ENCODE data around the gene BTG2.

The BTG2 gene

GRCh38 chr1:203289281-203289981 is 15.9 kb upstream of the BTG2 start:
- no peak for DNase-seq (ENCODE audit: extremely low read depth, low read depth)
- TF ChIP-seq, protein P1, sequence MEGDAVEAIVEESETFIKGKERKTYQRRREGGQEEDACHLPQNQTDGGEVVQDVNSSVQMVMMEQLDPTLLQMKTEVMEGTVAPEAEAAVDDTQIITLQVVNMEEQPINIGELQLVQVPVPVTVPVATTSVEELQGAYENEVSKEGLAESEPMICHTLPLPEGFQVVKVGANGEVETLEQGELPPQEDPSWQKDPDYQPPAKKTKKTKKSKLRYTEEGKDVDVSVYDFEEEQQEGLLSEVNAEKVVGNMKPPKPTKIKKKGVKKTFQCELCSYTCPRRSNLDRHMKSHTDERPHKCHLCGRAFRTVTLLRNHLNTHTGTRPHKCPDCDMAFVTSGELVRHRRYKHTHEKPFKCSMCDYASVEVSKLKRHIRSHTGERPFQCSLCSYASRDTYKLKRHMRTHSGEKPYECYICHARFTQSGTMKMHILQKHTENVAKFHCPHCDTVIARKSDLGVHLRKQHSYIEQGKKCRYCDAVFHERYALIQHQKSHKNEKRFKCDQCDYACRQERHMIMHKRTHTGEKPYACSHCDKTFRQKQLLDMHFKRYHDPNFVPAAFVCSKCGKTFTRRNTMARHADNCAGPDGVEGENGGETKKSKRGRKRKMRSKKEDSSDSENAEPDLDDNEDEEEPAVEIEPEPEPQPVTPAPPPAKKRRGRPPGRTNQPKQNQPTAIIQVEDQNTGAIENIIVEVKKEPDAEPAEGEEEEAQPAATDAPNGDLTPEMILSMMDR (IDR thresholded peaks at IDR 0.05; ENCODE audit: low read depth, low read length): no peak

- TF ChIP-seq, protein P1 (IDR thresholded peaks at IDR 0.05; ENCODE audit: low read depth, low read length): no peak
- DNase-seq (ENCODE audit: extremely low read depth, low read depth): no peak
Measured at GRCh38 chr1:203289982-203290260, 15.4 kb upstream of the BTG2 start.

DNA sequence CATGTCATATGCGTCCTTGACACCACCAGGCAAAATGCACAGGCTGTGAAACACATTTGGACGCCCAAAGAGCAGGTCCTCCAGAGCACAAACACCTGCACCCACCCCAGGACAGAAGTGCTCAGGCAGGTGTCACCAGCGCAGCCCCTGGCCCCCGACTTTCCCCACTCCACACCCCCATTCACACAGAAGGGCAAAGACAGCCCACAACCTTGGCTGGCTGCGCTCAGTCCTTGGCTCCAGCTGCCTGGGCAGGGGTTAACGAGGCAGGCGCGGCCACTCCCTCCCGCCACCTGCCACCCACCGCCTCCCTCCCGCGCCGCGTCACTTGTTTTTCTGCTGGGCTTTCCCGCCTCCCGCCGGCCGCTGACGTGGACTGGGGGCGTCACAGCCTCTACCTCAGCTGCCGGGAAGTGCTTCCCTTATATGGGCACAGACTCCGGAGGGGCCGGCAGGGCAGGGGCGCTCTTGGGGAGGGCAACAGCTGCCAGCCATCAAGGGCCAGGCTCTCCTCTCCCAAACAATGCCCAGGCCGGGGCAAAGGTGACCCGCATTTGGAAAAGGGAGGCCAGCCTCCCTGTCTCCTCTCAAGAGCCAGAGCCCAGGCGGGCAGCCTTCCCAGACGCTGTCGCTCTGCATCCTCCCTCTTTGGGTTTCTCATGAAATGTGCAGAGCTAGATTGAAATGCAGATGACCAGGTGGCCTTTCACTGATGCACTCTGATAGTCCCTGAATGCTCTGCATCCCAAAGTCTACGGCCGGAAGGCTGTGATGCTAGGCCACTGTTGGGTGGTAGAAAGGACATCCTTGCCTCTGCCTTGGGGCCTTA is 14.8 kb upstream of the BTG2 start:
- no peak for DNase-seq (ENCODE audit: extremely low read depth, low read depth)
- TF ChIP-seq, protein P1 (IDR thresholded peaks at IDR 0.05; ENCODE audit: low read depth, low read length): no peak

DNA sequence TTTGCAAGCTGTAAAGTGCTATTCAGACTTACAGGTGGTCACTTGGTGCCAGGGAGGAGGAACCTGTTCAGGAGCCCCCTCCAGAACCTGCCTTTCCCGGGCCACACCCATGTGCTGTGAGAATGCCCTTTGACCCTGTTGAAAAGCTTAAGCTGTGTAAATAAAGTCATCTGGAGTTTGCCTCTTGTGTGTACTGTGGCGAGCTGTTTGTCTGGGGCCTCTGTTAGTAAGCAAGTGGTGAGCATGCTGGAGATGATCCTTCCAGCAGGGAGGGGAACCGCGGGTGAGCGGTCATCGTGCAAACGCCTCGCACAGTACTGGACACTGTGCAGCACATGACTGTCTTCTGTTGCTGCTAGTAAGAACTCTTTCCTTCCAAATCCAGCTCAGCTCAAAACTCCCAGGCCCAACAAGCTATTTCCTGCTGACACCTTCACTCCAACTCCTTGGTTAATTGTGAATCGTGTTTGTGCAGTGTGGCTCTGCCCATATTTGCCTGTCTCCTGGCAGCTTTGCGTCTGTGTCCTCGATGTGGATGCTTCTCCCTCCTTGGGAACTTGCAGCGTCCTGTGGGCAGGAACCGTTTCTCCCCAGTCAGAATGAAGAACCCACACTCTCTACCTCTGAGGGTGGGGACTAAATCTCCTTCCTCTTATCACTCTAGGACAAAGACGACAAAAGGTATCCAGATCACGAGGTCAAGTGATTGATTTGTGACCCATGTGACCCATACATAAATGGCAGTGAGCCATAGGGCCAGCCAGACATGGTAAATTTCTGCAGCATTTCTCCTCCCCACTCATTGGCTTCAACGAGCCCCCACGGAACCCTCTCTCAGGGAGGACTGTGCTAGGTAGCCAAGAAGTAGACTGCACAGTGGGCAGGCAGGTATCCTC is 13.9 kb upstream of the BTG2 start:
- TF ChIP-seq, protein P1 (IDR thresholded peaks at IDR 0.05; ENCODE audit: low read depth, low read length): no peak
- DNase-seq (ENCODE audit: extremely low read depth, low read depth): no peak

GRCh38 chr1:203295796-203296195 is 9.5 kb upstream of the BTG2 start:
- TF ChIP-seq, protein P1 (IDR thresholded peaks at IDR 0.05; ENCODE audit: low read depth, low read length): no peak
- DNase-seq (ENCODE audit: extremely low read depth, low read depth): no peak

- TF ChIP-seq, protein P1 (IDR thresholded peaks at IDR 0.05; ENCODE audit: low read depth, low read length): no peak
- DNase-seq (ENCODE audit: extremely low read depth, low read depth): no peak
Measured at GRCh38 chr1:203296460-203297073, 8.8 kb upstream of the BTG2 start.
